Measurements from ENCODE around the gene PSMB3. TPM values are rescaled to one million over a fixed set of nuclear protein-coding genes. Genes with fewer than 3 reads are reported as not detected.

PSMB3 gene
- polyA plus RNA-seq, 1 donor (not counting 4 experiments of a cell fraction or from before 2014, with no cell fraction given), result 294 TPM

GRCh38 chr17:38797158-38797490, 44.6 kb downstream of the PSMB3 start:
- no peak overlapping the region for H2AFZ ChIP-seq (ENCODE audit: control insufficient read depth, low read length)
- no peaks in the 10 kb centered on the region for H3K9me3 ChIP-seq (ENCODE audit: control insufficient read depth, low read depth, low read length)
- TF ChIP-seq EZH2 (IDR thresholded peaks at IDR 0.05; ENCODE audit: low read length), result no peak
- no peak for TF ChIP-seq CTCF (optimal IDR thresholded peaks at IDR 0.05 in 1 of 3, IDR thresholded peaks at IDR 0.05 in 1 of 3, conservative IDR thresholded peaks at IDR 0.05 in 1 of 3; ENCODE audit: extremely low read depth in 1 of 3, insufficient read depth in 2 of 3, low read length in 3 of 3)
- H3K4me3 ChIP-seq (ENCODE audit: control insufficient read depth in 2 of 3, extremely low read depth in 1 of 3, insufficient read depth in 2 of 3, low read depth in 1 of 3, low read length in 3 of 3), result peak overlapping the region in 2 of 3 experiments; percentile 3 to 89
- H3K36me3 ChIP-seq (ENCODE audit: control insufficient read depth in 2 of 2, extremely low read depth in 1 of 2, insufficient read depth in 2 of 2, low read length in 2 of 2), result peaks cover 12 to 13% of the 10 kb centered on the region in 2 experiments
- peaks cover 58% of the 10 kb centered on the region for H3K79me2 ChIP-seq (ENCODE audit: control insufficient read depth, insufficient read depth, low read length)
- H3K9me1 ChIP-seq (ENCODE audit: control insufficient read depth, extremely low read depth, insufficient read depth, low read length), result peaks cover 2% of the 10 kb centered on the region
- no peak for DNase-seq (ENCODE audit: low read depth, low spot score)
- no peaks in the 10 kb centered on the region for H3K27me3 ChIP-seq (ENCODE audit: control insufficient read depth, extremely low read depth, insufficient read depth, low read length)
- no peak overlapping the region for H3K27ac ChIP-seq (ENCODE audit: control insufficient read depth, insufficient read depth, low read length)
- H4K20me1 ChIP-seq (ENCODE audit: control insufficient read depth, extremely low read depth, insufficient read depth, low read length), result no peaks in the 10 kb centered on the region
- no peak for FAIRE-seq
- peaks cover 20% of the 10 kb centered on the region for H3K4me1 ChIP-seq (ENCODE audit: control insufficient read depth, extremely low read depth, insufficient read depth, low read length)
- H3K4me2 ChIP-seq (ENCODE audit: control insufficient read depth, extremely low read depth, insufficient read depth, low read depth, low read length), result peak overlapping the region; percentile 87
- no peak overlapping the region for H3K9ac ChIP-seq (ENCODE audit: control insufficient read depth, extremely low read depth, insufficient read depth, low read length)
- dilution Hi-C loops (cut with MboI; ENCODE audit: extremely low pct_ligation_motif_present, low sequenced_read_pairs), result no loop called here

GRCh38 chr17:38797828-38798227, 45.3 kb downstream of the PSMB3 start:
- H3K9ac ChIP-seq (ENCODE audit: control insufficient read depth, extremely low read depth, insufficient read depth, low read length), result peak overlapping the region; percentile 78
- H3K79me2 ChIP-seq (ENCODE audit: control insufficient read depth, insufficient read depth, low read length), result peaks cover 54% of the 10 kb centered on the region
- H4K20me1 ChIP-seq (ENCODE audit: control insufficient read depth, extremely low read depth, insufficient read depth, low read length), result no peaks in the 10 kb centered on the region
- TF ChIP-seq CTCF (optimal IDR thresholded peaks at IDR 0.05 in 1 of 3, IDR thresholded peaks at IDR 0.05 in 1 of 3, conservative IDR thresholded peaks at IDR 0.05 in 1 of 3; ENCODE audit: extremely low read depth in 1 of 3, insufficient read depth in 2 of 3, low read length in 3 of 3) (no peak), EZH2 (IDR thresholded peaks at IDR 0.05; ENCODE audit: low read length) (no peak)
- H3K27me3 ChIP-seq (ENCODE audit: control insufficient read depth, extremely low read depth, insufficient read depth, low read length), result no peaks in the 10 kb centered on the region
- H2AFZ ChIP-seq (ENCODE audit: control insufficient read depth, low read length), result no peak overlapping the region
- dilution Hi-C loops (cut with MboI; ENCODE audit: extremely low pct_ligation_motif_present, low sequenced_read_pairs), result no loop called here
- H3K4me1 ChIP-seq (ENCODE audit: control insufficient read depth, extremely low read depth, insufficient read depth, low read length), result peaks cover 20% of the 10 kb centered on the region
- peak overlapping the region; percentile 81 to 90 (median 89) for H3K4me3 ChIP-seq (ENCODE audit: control insufficient read depth in 2 of 3, extremely low read depth in 1 of 3, insufficient read depth in 2 of 3, low read depth in 1 of 3, low read length in 3 of 3)
- DNase-seq (ENCODE audit: low read depth, low spot score), result no peak
- FAIRE-seq, result no peak
- H3K4me2 ChIP-seq (ENCODE audit: control insufficient read depth, extremely low read depth, insufficient read depth, low read depth, low read length), result peak overlapping the region; percentile 87
- no peaks in the 10 kb centered on the region for H3K9me3 ChIP-seq (ENCODE audit: control insufficient read depth, low read depth, low read length)
- H3K36me3 ChIP-seq (ENCODE audit: control insufficient read depth in 2 of 2, extremely low read depth in 1 of 2, insufficient read depth in 2 of 2, low read length in 2 of 2), result peaks cover 15 to 16% of the 10 kb centered on the region in 2 experiments
- H3K9me1 ChIP-seq (ENCODE audit: control insufficient read depth, extremely low read depth, insufficient read depth, low read length), result peaks cover 2% of the 10 kb centered on the region
- H3K27ac ChIP-seq (ENCODE audit: control insufficient read depth, insufficient read depth, low read length), result no peak overlapping the region

Data from keratinocyte (primary cell).